ENCODE results near the gene AHCYL2. TPM values are rescaled to one million over a fixed set of nuclear protein-coding genes. Genes with fewer than 3 reads are reported as not detected.

The AHCYL2 gene
- total and polyA plus RNA-seq, 2 donors (not counting 3 experiments of a cell fraction or from before 2014, with no cell fraction given) = 10.8 to 13.5 TPM

GRCh38 chr7:129401228-129401966 lies 176.6 kb downstream of the AHCYL2 start:
- DNase-seq (ENCODE audit: low read depth, low spot score) (peak; percentile 29), FAIRE-seq (no peak)
- TF ChIP-seq FOS (IDR thresholded peaks at IDR 0.05; ENCODE audit: borderline replicate concordance, insufficient read depth, low read length) = peak; percentile 47
- TF ChIP-seq MYC (IDR thresholded peaks at IDR 0.05; ENCODE audit: low read depth, low read length) = no peak
- dilution Hi-C loops (cut with MboI; ENCODE audit: extremely low pct_ligation_motif_present, low sequenced_read_pairs) = no loop called here
- no peaks in the 10 kb centered on the region for H3K36me3 ChIP-seq (ENCODE audit: control insufficient read depth in 2 of 2, extremely low read depth in 1 of 2, insufficient read depth in 2 of 2, low read length in 2 of 2)
- H3K4me2 ChIP-seq (ENCODE audit: insufficient read depth, low read length) = no peak overlapping the region
- H2AFZ ChIP-seq (ENCODE audit: low read depth, low read length) = no peak overlapping the region
- ChIA-PET POLR2A (no interaction called here), CTCF (interaction anchor here (0.7 to 2.7 kb wide), 13 partner anchors 8 to 207 kb away, joined by 3 to 23 read pairs (median 5); no protein-coding TSS in a partner anchor)
- intact Hi-C loops (cut with micrococcal nuclease) = no loop called here
- no peak overlapping the region for H3K4me3 ChIP-seq (replicated peaks in 1 of 3; ENCODE audit: insufficient read depth in 1 of 3, low read depth in 1 of 3, low read length in 3 of 3)
- H4K20me1 ChIP-seq (replicated peaks; ENCODE audit: control insufficient read depth, extremely low read depth, insufficient read depth, low read length) = no peaks in the 10 kb centered on the region
- H3K9me1 ChIP-seq (replicated peaks; ENCODE audit: control insufficient read depth, extremely low read depth, insufficient read depth, low read length) = no peaks in the 10 kb centered on the region
- BruUV-seq (replicated peaks) = no TSS peak
- H3K27me3 ChIP-seq (ENCODE audit: control insufficient read depth in 2 of 2, insufficient read depth in 2 of 2, low read length in 2 of 2) = no peaks in the 10 kb centered on the region
- no peaks in the 10 kb centered on the region for H3K9me3 ChIP-seq (replicated peaks; ENCODE audit: control insufficient read depth, insufficient read depth, low read length)
- H3K9ac ChIP-seq (replicated peaks; ENCODE audit: extremely low read depth, insufficient read depth, low read length) = no peak overlapping the region
- peaks cover 9% of the 10 kb centered on the region for H3K4me1 ChIP-seq (ENCODE audit: control insufficient read depth, extremely low read depth, insufficient read depth, low read length)
- no peak overlapping the region for H3K27ac ChIP-seq (ENCODE audit: insufficient read depth, low read depth, low read length)
- no peaks in the 10 kb centered on the region for H3K79me2 ChIP-seq (ENCODE audit: control insufficient read depth, insufficient read depth, low read length)

GRCh38 chr7:129401967-129402860 lies 177.4 kb downstream of the AHCYL2 start:
- Histone ChIP-seq H3K9me3 (replicated peaks; ENCODE audit: control insufficient read depth, insufficient read depth, low read length) (no peaks in the 10 kb centered on the region), H2AFZ (ENCODE audit: low read depth, low read length) (no peak overlapping the region), H3K79me2 (ENCODE audit: control insufficient read depth, insufficient read depth, low read length) (no peaks in the 10 kb centered on the region), H3K4me1 (ENCODE audit: control insufficient read depth, extremely low read depth, insufficient read depth, low read length) (peaks cover 9% of the 10 kb centered on the region), H3K27me3 (ENCODE audit: control insufficient read depth in 2 of 2, insufficient read depth in 2 of 2, low read length in 2 of 2) (no peaks in the 10 kb centered on the region), H3K9me1 (replicated peaks; ENCODE audit: control insufficient read depth, extremely low read depth, insufficient read depth, low read length) (no peaks in the 10 kb centered on the region), H4K20me1 (replicated peaks; ENCODE audit: control insufficient read depth, extremely low read depth, insufficient read depth, low read length) (no peaks in the 10 kb centered on the region), H3K4me3 (replicated peaks in 1 of 3; ENCODE audit: insufficient read depth in 1 of 3, low read depth in 1 of 3, low read length in 3 of 3) (no peak overlapping the region), H3K27ac (ENCODE audit: insufficient read depth, low read depth, low read length) (no peak overlapping the region), H3K9ac (replicated peaks; ENCODE audit: extremely low read depth, insufficient read depth, low read length) (no peak overlapping the region), H3K36me3 (ENCODE audit: control insufficient read depth in 2 of 2, extremely low read depth in 1 of 2, insufficient read depth in 2 of 2, low read length in 2 of 2) (no peaks in the 10 kb centered on the region), H3K4me2 (ENCODE audit: insufficient read depth, low read length) (no peak overlapping the region)
- no TSS peak for BruUV-seq (replicated peaks)
- ChIA-PET CTCF (interaction anchor here (0.6 to 2.7 kb wide), 9 partner anchors 13 to 206 kb away, joined by 3 to 23 read pairs (median 6); no protein-coding TSS in a partner anchor), POLR2A (no interaction called here)
- DNase-seq (ENCODE audit: low read depth, low spot score) (no peak), FAIRE-seq (no peak)
- no peak for TF ChIP-seq FOS (IDR thresholded peaks at IDR 0.05; ENCODE audit: borderline replicate concordance, insufficient read depth, low read length)
- dilution Hi-C loops (cut with MboI; ENCODE audit: extremely low pct_ligation_motif_present, low sequenced_read_pairs) = no loop called here
- intact Hi-C loops (cut with micrococcal nuclease) = no loop called here
